ENCODE data around the gene USO1.

- TF ChIP-seq CEBPB (tag; IDR thresholded peaks at IDR 0.05): no peak
- no peak for TF ChIP-seq CTCF (IDR thresholded peaks at IDR 0.05 in 2 of 3, conservative IDR thresholded peaks at IDR 0.05 in 1 of 3; ENCODE audit: insufficient read depth in 2 of 3, low read depth in 1 of 3, low read length in 3 of 3)
- no peak for TF ChIP-seq MYNN (IDR thresholded peaks at IDR 0.05)
- no peak for TF ChIP-seq MYNN (CRISPR knock-in tag; IDR thresholded peaks at IDR 0.05)
- TF ChIP-seq ESRRB (CRISPR knock-in tag; IDR thresholded peaks at IDR 0.05; ENCODE audit: borderline replicate concordance): no peak
- TF ChIP-seq TAF1 (IDR thresholded peaks at IDR 0.05; ENCODE audit: control insufficient read depth, extremely low read depth, insufficient read depth, low read length, severe bottlenecking): no peak
- TF ChIP-seq U2AF1 (optimal IDR thresholded peaks at IDR 0.05; ENCODE audit: low read depth, low read length): no peak
- no peak for TF ChIP-seq IFI16 (CRISPR knock-in tag; IDR thresholded peaks at IDR 0.05)
Measured at GRCh38 chr4:75786526-75786925, 62.1 kb downstream of the USO1 start.
